RKO (cell line): ENCODE measurements around the gene C6orf141.
A peak's percentile ranks its signal among the peaks of the same experiment; 100 is the strongest.

Experiments used
- DNase-seq: peaks from one replicate; pipeline ENCODE4 v3.0.0-alpha.2; 2016; ENCODE audit warnings: low spot score

The C6orf141 gene

DNA sequence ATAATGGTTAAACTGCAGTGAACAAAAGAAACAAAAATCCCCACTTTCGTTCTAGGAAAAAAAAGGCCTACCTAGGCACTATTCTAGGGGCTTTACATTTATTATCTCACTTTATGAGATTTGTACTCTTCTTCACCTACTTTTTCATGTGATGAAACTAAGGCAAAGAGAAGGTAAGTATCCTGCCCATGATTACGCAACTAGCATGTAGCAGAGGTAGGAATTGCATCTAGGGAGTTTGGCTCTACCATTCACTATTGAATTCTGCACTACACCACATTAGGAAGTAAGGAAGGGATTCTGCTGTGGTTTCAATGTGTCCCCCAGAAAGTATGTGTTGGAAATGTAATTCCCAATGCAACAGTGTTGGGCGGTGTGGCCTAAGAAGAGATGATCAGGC is 11.4 kb upstream of the C6orf141 start:
- no peak for DNase-seq

DNA sequence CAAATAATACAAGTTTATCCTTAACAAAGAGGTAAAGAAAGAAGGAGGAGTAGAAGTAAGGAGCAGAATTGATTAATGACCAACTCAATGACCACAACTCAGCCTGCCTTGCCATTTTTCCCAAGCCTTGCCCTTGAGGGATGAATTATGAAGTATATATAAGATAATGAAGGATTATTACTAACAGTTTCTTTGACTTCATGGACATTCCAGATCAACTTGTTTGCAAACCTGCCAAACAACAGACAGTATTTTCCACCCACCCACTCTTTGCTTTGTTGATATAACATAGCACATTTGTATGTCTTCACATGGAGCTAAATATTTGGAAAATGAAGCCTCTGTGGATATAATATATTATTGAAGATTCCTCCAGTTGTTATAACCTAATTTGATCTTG is 9.9 kb upstream of the C6orf141 start:
- no peak for DNase-seq

DNA sequence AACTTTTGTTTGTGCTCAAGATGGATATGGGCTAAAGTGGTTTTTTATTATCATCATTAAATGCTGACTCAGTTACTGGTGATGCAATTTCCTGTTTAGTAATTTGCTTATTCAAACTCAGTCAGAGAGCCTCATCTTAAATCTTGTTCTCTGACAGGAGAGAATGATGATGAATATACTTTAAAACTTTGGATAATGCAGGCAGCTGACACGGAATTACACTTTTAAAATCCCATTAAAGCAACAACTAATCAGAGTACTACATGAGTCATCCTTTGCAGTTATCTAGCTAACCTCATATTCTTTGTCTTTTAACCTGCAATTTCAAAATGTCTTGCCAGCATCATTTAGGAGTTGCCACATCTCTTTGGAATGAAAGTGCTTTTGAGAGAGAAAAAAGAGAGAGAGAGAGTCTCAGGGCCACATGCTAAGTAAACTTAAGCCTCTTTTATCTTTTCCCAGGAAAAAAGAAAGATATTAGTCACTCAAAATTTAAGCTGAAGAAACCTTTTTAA is 9.2 kb upstream of the C6orf141 start:
- DNase-seq = peak; percentile 97

DNA sequence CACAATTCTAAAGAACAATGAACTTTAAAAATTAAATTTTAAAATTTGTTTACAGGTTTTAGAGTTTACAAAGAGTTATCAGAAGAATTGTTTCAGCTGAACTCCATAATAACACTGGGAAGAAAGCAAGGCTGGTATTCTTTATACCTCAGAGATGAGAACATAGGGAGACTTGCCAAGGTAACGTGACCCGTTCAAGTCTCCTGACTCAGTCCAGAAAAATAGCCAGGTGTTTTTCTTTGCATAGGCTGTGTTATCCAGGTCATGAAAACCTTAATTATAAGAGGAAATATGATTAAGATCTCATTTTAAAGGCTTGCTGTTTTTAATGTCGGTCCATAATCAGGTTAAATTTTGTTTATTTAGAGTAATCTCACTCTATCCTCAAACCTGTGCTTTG is 8.5 kb upstream of the C6orf141 start:
- DNase-seq = no peak

DNA sequence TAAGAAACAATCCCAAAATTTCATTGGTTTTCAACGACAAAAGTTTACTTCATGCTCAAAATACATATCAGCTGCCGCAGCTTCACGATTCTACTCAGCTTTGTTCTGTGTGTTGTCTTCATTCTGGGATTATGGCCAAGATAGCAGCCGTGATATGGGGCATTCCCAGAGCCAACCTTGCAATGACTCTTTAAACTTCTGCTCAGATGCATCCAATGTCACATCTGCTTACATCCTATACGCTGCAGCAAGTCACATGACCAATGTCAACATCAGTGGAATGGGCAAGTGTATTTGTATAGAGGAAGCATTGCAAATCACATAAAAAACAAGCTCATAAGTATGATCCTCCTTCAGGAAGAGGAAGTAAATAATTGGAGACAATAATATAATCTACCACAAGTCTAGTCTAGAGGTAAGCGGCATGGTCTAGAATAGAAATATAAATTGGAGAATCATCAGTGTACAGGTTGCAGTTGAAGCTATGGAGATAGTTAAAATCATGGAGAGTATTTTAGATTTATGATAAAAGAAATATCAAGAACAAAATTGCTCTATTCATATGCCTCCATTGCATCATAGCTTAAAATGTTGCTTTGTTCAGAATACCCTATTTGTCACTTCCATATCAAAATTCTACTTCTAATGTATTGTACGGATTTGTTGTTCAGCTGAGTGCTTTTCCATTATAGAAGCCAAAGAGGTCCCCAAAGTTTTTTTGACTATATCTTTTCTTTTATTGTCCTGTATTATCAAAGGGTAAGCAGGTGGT is 7.2 kb upstream of the C6orf141 start:
- DNase-seq = no peak

DNA sequence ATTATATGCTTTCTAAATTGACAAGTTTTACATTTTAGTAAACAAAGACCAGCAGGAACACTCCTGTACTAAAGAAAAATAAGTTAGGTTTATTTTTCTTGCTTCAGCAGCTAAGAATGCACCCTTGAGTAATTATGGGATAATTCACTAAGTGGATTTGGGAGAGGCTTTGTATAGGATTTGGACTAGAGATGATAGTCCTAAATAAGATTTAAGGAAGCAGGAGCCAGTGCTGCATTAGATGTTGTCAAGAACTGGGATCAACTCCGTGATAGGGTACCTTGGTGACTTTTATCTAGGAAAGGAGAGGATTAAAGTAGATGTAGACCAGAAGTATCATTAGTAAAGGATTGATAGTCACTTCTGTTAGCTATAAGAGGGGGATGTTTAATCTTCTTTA is 4.1 kb upstream of the C6orf141 start:
- no peak for DNase-seq

DNA sequence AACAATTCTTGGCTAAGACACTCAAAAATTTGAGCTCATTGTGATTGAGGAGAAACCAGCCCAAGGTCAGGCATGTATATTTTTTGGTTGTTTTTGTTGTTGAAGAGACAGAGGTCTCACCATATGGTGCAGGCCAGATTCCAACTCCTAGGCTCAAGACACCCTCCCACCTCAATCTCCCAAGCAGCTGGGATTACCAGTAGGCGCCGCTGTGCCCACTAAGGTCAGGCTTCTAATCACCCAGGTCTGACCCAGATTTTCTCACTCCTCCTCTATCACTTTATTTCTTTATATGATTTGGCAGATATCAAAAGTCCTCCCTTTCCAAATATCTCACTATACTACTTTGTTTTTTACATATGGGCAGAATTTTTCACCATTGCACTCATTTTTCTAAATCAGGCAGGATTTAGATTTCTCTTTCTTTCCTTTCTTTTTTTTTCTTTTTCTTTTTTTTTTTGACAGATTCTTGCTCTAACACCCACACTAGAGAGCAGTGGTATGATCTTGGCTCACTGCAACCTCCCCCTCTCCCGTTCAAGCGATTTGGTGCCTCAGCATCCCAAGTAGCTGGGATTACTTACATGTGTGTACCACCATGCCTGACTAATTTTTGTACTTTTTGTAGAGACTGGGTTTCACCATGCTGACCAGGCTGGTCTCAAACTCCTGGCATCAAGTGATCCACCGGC is 1.7 kb upstream of the C6orf141 start:
- no peak for DNase-seq

DNA sequence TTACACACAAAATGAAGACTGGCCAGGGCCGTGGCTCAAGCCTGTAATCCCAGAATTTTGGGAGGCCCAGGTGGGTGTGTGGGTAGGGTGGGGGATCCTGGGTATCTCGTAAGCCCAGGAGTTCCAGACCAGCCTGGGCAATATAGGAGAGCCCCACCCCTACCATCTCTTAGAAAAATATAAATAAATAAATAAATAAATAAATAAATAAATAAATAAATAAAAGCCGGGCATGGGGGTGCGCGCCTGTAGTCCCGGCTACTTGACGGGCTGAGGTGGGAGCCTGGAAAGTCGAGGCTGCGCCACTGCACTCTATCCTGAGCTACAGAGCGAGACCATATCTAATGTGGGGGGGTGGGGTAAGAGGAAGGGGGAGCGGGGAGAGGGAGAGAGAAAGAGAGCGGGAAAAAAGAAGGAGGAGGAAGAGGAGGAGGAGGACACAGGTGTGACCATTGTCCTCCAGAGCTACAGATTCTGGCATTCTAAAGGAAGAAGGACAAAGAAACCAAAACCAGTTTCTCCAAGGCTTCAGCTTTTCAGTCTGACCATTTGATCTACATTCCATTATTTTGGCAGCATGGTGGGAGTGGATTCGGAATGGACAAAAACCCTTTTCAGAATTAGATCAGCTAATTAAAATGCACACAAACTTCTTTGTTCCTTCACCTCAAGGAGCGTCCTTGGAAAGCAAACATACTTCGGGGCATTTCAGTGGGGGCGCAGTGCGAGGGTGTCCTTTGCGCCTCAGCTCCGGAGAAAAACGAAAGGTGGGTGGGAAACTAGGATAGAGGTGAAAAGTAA is 577 bp upstream of the C6orf141 start:
- DNase-seq = no peak

DNA sequence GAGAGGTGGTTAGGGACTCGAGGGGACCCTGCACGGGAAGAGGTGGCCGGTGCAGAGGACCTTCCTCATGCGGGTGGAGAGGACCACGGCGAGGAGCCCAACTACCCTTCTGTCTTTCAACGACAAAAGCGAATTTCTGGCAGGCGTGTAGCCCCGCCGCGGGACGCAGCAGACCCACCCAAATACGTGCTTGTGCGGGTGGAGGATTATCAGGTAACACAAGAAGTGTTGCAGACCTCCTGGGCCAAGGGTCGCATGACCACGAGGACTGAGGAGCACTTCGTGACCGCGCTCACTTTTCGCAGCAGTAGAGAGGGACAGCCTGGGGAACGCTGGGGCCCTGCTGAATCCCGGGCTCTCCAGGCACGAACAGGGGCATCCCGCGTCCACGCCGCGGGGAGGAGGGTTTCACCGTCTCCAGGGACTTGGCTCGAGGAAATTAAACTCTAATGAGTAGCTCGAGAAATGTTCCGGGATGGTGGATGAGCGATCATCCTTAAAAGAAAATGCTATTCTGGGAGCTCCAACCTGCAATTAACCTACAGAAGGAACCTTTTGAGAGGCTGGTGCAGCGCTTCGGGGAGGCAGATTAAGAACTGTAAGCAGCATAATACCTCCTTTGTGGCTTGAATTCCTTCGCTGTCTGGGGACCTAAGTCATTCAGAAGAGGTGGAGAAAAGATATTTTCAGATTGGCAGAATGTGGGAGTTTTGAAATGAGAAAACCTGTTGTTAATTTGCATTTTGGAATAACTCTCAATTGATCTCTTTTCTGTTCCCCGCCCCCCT is 804 bp downstream of the C6orf141 start:
- DNase-seq = peak; percentile 57

DNA sequence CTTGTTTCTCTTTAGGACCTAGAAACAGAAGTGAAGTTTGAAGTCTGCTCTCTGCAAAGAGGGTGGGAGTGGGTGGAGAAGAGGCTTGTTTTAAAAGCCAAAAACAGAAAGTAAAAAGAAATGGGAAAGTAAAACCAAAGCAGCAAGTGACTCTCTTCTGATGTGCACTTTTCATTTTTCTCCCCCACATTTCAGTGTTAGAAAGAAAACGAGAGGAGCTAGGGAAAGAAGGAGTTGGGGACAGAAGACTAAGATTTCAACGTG is 1.3 kb downstream of the C6orf141 start:
- DNase-seq = peak; percentile 46

DNA sequence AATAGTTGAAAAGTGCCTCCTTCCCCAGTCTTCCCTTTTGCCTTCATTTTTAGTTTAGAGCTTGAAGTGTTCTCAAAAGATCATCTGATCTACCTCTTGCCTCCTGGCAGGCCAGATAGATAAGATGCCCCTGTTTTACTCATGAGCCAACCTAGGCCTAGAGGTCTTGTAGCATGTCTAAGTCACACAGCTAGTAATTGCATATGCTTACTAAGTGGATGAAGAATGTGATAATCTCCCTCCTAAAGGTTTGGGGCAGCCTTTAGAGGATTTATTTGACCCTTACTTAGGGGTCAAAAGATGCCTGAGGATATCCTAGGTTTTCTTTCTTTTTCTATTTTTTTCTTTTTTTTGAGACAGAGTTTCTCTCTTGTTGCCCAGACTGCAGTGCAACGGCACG is 2.1 kb downstream of the C6orf141 start:
- peak; percentile 84 for DNase-seq

DNA sequence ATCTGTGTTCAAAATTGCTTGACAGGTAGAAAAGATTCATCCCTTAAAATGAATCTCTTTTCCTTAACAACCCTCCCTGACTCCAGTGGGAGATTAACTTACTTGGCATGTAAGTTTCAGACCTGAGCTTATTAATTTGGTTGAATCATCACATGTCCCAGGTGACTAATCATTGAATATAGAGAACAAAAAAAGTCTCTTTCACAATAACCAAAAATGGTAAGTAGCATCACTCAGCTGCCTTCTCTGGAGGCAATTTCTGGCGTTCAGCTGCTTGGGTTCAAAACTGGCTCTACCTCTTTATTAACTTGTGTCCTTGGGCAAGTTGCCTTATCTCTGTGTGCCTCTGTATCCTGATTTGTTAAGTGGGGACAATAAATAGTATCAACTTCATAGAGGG is 2.9 kb downstream of the C6orf141 start:
- peak; percentile 94 for DNase-seq

DNA sequence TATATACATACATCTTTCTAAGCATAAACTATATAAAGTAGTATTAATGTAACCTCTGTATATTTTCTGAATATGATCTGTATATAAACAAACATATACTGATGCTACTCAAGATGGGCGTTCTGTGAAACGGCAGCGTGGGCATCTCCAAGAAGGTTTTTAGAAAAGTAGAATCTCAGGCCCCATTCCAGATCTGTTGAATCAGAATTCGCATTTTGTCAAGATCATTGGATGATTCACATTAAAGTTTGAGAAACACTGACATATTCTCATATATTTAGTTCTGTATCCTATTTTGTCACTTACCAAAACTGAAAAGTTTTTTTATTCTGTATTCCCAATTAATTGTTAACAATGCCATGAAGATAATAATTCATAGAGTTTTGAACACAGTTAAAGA is 5.5 kb downstream of the C6orf141 start:
- DNase-seq = peak; percentile 56

DNA sequence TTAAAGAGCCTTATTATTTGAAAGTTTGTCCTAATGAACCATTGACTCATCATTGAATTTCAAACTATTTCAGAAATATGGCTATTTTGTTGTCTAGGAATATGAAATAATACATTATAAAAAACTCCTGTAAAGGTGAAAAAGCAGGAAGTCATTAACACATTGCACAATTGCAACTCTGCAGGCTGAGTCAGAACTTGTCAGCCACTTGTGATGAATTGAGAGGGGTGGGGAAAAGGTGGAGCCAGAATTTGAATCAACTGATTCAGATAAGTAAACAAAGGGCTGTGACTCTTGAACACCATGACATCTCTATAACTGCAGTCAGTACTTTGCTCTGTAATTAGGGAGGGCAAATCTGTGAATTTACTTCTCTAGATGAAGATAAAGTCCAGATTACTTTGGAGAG is 6.0 kb downstream of the C6orf141 start:
- peak; percentile 96 for DNase-seq

DNA sequence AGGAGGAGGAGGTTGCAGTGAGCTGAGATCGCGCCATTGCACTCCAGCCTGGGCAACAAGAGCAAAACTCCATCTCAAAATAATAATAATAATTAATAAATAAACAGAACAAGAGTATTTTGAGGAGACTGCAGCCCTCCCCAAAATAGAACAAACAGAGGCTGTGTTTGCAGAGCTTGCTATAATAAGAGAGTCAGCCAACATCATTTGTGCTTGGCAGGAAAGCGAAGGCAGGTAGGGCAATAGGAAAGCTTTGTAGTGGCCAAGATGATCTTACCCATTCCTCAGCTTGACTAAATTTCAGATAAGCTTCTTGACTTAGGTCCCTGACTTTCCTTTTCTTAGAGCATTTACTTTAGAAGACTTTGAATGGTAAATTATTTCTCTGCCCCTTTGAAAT is 6.7 kb downstream of the C6orf141 start:
- DNase-seq = no peak

DNA sequence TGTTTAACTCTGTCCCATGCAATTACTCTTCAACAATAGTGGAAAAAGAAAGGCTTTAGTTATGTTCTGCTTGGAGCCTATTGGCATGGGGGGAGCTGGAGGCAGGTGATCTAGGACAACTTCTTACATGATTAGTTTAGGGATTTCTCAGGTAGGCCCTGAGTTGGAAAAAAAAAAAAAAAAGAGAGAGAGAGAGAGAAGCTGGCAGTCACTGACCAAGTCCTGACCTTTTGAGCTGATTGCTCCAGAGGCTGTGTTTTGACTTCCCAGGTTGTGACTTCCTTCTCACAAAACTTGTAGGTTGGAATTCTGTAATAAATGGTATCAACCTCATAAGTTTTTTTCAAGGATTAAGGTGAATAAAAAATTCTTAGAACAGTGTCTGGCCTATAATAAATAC is 7.8 kb downstream of the C6orf141 start:
- no peak for DNase-seq

DNA sequence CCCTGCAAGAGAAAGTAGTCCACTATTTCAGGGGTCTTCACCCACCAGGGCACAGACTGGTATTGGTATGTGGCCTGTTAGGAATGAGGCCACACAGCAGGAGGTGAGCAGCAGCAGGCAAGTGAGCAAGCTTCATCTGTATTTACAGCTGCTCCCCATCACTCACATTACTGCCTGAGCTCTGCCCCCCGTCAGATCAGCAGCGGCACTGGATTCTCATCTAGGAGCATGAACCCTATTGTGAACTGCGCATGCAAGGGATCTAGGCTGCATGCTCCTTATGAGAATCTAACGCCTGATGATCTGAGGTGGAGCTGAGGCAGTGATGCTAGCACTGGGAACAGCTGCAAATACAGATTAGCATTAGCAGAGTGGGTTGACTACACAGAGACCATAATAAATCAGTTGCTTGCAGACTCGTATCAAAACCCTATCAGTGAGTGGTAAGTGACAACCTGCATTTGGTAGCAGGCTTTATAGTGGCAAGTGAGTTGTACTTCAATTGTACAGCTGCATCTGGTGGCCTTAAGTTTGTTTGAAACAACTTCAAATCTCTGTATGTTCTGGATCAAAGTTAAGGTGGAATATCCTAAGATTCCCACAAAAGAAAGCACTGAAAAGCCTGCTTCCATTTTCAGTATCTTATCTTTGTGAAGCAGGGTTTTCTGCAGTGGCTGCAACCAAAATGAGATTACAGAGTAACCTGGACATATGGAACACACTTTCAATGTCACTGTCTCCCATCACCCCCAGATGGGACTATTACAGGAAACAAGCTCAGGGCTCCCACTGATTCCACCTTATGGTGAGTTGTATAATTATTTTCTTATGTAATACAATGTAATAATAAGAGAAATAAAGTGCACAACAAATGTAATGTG is 12.8 kb downstream of the C6orf141 start:
- DNase-seq = no peak

DNA sequence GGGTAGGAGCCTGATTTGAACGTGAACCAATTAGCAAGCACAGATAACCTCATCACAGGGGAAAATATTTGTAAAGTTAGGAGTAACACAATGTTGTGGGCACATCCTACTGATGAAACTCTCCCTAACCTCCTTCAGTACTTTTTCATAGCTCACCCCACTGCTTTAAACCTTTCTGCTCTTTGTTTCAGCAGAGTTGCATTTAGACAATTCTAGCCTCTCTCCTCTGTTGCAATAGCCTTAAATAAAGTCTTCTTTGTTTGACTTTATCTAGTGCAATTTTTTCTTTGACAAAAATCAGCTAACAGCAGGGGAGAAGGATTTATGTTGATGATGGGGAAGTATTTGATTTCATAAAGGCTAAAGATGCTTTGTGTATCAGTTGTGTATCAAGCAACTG is 14.1 kb downstream of the C6orf141 start:
- DNase-seq = no peak

DNA sequence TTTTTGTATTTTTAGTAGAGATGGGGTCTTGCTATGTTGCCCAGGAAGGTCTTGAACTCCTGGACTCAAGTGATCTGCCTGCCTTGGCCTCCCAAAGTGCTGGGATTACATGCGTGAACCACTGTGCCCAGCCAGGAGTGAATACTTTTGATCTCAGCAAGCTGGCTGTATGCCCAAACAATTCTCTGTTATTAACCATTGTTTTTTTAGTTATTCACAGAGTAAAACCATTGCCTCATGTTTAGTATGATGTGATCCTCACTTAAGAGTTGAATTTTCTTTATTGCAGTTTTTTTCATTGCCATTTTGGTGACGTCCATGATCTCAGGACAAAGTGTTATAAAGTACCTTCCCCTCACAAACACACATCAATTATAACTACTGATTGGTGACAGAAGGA is 14.8 kb downstream of the C6orf141 start:
- DNase-seq = no peak

DNA sequence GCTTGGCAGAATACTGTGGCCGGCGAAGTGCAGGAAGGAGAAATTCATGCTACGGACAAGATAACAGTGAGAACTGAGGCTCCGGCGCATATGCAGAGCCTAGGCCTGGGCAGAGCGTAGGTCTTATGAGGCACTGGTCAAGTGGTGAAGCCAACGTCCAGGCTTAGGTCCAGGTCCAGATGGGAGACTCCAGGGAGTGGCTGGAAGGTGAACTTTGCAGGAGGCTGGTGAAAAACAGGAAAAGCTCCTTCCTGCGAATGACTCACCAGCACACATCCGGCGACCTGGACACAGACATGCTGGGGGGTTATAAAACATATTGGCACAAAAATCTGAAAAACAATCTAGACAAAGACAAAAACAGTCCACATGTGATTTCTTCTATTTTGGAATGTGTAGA is 15.4 kb downstream of the C6orf141 start:
- no peak for DNase-seq

DNA sequence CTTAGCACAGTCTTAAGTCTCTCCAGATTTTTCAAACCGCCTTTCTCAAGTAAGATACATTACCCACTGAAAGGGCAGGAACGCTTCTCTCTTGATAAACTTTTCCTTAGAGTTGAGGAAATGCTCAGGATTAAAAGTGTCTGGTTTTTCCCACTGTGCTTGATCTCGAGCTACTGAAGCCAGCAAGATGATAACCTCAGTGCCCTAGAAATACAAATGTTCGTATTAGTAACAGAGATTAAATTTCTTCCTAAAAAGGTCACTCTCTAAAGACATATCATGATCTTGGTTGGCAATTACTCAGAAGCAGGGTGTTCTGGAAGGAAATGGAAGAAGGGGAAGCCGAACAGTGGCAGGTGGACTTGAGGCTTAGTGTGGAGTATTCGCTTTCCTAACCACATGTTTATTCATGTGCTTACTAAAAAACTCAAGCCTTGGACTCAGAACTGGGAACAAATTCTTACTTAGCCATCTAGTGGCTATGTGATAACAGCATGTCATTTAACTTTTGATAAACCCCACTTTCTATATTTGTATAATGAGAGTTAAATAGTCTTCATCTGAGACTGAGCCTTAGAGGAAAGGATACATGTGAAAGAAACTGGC is 20.1 kb downstream of the C6orf141 start:
- DNase-seq = peak; percentile 62
